ENCODE data around the gene CLPTM1L.
"Not testable (repeated sequence)": the region's sequence is repeated elsewhere in the genome, so short reads cannot be mapped to it uniquely, and the experiment has no call there.

CLPTM1L gene

DNA sequence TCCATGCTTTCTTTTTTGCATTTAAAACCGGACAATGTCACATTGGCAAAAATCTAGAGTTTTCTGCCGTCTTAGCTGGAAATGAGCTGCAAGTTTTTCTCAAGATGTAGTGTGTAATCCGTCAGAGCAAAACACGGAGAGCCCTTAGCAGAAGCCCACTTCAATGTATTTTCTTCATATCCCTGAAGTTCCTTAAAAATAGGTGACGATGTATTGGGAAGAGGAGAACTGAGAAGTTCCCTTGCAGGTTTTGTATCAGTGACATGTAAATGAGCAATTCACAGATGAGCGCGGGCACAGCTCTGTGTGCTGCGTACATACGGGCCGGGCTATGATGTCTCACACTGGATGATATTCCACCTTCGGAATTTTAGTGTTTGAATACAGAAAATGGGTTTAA lies 14.8 kb upstream of the CLPTM1L start:
- no peak for DNase-seq (ENCODE audit: low read depth)

DNA sequence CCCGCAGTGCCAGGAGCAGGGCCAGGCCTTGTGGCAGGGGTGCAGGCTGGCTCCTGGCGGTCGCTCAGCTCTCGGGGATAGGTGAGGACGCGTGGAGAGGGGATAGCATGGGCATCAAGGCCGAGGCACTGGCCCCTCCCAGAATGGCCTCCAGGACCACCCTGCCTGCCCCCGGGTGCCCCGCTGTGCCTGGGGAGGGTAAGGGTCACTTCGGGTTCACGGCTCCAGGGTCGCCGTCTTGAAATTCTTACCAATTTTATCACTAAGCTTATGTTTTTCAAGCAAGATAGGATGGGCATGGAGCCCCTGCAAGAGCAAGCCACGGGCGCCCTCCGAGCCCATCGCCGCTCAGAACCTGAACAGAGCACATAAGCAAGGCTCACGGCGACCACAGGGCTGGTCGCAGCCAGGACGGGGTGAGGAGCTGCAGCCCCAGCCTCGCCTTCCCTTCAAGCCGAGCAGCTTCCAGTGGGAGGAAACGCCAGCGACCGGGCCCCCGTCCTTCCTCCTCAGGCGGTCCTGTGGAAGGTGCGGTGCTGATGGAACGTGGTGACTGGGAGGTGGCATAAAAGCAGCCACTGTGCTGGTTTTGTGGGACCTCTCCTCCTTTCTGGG lies 14.2 kb upstream of the CLPTM1L start:
- no peak for DNase-seq (ENCODE audit: low read depth)

DNA sequence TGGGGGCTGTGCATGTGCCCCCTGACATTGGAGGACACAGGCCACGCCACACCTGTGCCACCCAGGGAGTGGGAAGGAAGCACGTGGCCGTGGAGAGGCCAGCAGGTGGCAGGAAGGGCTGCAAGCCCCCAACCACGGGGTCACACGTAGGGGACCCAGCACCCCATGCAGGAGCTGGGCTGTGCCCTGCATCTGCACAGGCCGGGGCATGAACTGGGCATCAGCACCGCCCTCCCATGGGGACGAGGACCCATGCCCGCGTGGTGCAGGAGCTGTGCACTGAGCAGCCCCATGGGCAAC lies 13.8 kb upstream of the CLPTM1L start:
- DNase-seq (ENCODE audit: low read depth): no peak

DNA sequence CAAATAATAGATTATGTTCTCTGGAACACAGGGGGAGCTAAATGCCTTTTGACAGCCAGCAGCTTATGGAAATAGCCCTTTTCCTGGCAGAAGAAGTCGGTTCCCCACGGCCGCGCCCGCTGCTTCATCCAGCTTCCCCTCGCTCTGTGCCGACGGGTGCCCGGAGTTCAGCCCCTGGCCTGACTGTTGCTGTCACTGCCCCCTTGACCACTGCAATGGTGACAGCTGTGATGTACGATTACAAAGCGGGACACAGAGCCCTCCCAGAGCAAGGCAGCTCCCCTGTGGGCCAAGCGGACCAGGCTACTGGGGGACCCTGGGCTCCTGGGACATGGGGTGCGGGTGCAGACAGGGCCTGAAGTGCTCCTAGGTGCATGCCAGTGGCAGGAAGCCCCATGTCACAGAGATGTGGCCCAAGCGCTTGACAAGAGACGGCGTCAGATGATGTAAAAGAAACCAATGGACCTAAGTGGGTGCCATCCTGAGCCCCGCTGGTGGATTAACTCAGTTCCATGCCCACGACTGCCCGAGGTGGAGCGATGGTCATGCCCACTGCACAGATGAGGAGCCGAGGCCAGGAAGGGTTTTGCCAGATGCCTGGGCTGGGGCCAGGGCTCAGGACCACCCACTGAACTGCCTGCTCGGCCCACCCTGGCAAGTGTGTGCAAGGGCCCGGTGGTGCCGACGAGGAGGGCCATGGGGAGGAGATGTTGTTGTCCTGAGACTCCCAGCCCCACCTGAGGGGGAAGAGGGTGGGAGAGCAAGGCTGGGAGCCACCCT lies 13.2 kb upstream of the CLPTM1L start:
- no peak for DNase-seq (ENCODE audit: low read depth)

DNA sequence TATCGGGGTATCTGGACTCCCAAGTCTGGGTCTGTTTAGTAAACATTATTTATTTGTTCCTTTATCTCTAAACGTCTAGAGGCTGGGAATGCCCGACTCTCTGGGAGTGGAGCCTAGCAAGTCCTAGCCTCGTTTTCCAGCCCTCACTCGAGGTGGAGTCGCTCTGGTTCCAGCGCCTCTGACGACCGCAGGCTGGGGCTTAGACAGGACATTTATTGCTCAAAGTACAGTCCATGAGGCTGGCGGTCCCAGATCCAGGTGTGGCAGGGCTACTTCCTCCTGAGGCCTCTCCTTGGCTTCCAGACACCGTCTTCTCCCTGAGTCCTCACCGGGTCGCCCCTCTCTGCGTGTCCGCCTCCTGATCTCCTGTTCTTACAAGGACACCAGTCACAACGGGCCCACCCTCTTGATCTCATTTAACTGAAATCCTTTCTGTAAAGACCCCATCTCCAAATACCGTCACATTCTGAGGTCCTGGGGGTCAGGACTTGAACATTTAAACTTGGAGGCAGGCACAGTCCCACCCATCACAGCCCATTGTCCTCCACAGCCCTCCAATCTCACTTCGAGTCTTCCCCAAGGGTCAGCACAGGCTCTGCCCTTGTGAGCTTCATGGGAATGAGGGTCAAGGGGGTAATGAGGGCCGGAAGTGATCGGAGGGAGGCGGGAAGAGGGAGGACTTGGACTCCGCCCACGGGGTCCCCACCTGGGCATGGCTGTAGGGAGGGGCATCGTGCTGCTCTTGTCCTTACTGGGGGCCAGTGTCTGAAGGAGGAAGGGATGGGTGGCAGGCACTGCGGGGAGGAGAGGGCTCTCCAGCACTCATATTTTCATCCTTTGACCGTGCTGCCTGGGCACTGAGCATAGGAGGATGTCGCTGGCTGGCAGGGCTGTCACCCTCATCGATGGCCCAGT lies 12.2 kb upstream of the CLPTM1L start:
- no peak for DNase-seq (ENCODE audit: low read depth)

DNA sequence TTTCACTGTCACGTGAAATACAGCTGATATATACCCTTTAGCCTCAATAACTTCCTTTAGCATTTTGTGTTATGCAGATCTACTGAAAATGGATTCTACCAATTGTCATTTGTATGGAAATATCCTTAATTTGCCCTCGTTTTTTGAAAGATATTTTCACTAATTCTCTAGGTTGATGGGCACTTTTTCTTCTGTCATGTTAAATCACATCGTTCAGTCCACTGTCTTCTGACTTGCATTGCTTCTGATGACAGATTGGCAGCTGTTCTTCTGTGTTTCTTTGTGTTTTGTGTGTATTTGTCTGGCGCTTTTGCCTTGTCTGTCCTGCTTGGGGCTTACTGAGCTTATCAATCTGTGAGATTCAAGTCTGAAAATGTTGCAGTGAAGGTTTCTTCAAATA lies 9.7 kb upstream of the CLPTM1L start:
- no peak for DNase-seq (ENCODE audit: low read depth)

DNA sequence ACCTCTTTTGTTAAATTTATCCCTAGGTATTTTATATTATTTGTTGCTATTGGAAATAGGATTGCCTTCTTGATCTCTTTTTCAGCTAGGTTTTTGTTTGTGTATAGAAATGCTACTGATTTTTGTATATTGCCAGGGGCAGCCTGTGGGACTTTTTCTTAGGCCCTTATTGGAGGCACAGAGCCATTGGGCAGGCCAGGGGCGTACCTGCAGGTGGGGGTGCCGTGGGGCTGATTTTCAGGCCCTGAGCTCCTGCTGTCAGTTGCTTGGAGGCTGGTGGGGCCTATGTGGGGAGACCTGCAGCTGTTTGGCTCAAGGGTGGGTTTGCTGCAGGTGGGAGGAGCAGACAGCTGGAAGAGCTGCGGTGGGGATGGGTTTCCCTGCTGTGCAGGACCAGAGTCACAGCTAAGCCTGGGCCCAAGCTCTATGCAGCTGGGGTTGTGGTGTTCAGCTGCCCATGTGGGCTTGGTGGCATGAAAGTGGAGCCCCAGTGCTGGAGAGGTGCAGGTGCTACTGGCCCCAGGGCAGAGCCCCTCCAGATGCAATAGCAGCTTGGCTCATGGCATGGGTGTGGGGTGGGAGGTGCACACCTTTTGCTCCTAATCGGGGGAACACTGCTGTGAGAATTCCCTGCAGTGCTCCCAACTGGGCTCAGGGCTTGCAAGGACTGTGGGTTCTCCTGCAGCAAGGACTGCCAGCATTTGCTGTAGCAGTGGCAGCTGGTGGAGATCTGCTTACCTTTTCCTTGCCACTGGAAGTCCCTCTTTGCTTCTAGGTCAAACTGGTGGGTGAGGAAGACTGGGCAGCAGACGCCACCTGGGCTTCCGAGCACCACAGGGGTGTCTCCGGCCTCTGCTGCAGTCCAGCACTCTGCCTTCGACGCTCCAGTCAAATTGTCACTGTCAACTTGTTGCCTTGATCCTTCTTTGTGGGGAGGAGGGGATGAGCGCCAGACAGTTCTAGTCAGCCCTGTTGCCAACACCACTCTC lies 7.6 kb upstream of the CLPTM1L start:
- DNase-seq (ENCODE audit: low read depth): no peak

DNA sequence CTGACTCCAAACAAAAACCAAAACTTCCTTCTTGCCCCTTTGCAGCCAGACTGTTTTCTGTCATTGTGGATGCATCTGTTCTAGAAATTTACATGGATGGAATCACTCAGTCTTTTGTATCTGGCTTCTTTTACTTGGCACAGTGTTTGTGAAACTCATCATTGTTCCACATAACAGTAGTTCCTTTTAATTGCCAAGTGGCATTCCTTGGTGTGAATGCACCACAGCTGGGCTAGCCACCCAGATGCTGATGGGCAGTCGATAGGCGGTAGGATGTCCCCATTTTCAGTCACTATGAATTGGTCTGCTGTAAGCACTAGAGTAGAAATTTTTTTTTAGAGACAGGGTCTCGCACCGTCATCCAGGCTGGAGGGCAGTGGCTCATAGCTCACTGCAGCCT lies 6.3 kb upstream of the CLPTM1L start:
- no peak for DNase-seq (ENCODE audit: low read depth)

DNA sequence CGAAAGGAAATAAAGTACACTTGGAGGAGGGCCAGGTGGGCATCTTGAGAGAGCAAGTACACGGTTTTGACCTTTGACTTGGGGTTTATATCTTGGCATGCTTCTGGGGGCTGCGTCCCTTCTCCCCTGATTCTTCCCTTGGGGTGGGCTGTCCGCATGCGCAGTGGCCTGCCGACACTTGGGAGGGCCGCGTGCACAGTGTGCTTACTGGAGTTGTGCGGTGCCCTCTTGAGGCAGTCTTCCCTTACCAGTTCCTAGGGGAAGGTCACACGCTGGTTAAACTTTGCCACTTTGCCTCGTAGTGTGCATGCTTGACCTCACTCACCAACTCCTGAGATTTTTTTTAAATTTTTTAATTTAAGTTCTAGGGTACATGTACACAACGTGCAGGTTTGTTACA lies 4.3 kb upstream of the CLPTM1L start:
- DNase-seq (ENCODE audit: low read depth): no peak

DNA sequence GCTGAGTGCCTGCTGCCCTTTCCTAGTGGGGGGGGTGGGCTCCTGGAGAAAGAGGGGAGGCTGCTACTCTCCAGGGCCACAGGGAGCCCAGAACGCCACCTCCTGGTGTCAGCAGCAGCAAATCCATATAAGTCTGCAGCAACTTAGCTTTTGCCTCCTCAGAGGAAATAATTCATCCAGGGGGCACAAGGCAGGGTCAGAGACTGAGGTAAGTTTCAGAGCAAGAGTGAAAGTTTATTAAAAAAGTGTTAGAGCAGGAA lies 4.0 kb upstream of the CLPTM1L start:
- no peak for DNase-seq (ENCODE audit: low read depth)

DNA sequence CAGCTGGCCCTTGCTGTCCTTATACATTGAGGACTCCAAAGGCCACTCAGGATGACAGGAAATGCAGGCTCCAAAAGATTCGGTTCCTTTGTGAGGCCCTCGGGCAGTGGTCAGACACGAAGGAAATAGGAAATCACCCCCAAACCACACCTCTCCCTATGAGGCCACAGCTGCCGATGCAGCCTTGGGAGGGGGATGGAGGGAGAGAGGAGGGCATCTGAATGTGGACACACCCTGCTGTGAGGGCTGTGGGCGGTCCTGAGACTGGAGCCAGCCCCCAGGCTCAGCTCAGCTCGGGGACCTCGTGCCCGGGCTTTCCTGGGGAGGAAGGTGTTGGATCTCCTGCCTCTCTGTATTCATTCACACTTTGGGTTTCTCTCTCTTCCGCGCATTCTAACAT lies 2.7 kb upstream of the CLPTM1L start:
- no peak for DNase-seq (ENCODE audit: low read depth)

DNA sequence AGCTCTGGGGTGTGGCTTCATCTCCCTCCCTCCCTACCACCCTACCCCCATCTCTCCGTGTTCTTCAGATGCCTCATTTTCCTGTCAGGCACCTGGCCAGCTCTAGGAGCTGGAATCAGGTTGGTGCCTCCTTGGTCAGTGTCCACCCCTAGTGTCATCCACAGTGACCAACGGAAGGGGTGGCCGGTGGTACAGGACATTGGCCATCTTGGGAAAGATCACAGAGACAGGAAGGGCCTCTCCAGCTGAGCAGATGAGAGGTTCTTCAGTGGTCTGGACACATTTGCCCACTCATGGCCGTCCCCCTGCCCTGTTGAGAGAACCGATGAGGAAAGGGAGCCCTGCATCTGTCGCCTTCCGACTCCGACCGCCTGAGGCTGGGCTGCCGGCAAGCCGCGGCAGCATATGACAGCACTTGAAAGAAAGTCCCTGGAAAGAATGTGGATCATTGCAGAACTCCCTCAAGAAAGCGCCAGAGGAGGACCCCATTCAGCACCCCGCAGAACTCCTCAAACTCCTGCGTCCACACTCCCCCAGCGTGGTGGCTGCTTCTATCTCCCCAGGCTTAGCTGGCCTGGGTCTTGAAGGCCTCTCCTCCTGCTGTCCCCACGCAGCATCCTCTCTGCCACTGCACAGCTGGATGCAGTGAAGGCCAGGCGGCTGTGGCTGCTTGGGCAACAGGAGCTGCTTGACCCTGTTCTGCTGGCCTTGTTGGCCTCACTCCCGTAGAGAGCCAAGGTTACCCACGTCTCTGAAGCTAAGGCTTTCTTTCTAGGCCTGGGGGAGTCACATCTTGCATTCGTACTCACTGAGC lies 1.9 kb upstream of the CLPTM1L start:
- no peak for DNase-seq (ENCODE audit: low read depth)

DNA sequence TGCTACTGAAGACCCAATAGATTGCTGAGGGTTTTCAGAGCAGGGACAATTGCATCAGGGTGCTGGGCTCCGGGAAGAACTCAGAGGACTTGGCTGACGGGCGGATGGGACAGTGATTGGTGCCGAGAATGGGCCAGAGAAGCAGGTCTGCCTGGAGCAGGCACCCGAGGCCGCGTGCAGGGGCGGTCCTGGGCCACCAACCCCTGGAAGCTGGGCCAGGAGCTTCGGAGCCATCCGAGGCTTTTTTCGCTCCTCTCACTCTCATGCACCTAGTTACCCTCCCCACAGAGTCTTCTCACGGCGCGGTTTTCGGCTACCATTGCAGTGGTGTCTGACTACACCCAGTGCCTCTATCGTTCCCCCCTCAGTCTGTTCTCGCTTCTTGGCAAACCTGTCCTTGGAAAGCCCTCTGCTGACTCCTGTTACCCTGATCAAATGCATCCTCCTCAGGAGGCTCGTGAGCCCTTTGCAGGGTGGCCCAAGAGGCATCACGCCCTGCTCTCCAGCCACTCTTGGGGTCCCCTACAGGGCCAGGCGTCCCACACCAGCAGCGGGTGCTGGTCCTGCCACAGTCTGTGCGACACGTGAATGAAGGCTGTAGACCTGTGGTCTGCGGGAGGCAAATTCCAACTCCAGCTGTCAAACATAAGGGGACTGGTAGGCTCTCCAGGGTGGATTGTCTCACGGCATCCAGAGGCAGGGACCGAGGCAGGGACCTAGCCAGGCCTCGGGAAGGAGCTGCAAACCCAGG lies 1.2 kb upstream of the CLPTM1L start:
- no peak for DNase-seq (ENCODE audit: low read depth)

DNA sequence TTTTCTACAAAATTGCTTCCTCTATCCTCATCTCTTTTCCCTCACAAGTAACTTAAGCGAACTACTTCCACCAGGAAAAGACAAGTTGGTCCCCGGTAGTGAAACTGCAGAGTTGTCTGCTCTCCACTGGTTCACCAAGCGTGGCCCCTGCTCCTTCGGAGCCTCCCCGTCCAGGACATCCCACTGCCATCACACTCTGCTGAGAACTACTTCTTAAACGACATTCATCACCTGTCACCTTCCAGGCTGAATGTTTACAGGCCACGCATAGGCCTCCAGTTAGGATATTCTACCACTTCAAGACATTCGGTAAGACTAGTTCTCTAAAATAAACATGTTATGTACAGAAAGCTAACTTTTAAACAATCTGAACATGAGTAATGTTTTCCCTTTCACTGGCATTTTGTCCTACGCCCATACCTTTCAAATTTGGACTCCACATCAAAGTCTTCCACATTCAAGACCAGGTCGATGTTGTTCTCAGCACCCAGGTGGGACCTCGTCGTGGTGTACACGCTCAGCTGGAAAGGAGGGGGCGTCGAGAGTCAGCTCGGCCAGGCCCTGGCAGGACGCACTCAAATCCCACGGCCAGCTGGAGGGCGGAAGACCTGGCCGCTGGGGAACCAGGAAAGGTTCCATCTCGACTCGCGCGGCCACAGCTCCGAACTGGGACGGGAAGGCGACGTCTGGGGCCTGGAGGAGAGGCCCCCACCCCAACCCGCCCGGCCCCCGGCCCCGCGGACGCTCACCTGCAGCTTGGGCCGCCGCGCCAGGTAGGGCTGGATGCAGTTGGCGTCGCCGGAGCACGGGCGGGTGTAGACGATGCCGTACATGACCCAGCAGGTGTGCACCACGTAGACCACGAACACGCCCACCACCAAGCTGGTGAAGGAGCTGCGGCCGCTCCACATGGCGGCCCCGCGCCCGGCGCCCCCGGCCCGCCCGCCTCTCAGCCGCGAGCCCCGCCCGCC lies 683 bp downstream of the CLPTM1L start:
- DNase-seq (ENCODE audit: low read depth): peak; percentile 36

DNA sequence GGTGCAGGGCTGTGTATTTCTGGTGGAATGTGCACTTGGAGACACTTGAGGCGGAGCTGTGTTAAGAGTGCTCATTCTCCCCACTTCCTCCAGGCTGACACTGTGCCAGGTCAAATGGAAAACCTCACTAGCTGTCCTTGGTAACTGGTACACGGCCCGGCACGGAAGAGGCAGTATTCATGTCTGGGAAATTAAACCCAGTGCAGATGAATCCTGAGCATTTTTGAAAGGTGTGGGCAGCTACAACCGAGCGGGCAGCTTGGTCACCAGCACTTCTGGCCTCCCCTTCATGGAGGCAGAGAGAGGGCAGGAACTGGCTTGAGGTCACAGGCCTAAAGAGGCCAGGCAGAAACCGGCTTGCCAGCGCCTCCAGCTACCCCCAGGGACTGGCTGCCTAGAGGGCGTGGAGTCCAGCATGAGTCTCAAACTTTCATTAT lies 1.6 kb downstream of the CLPTM1L start:
- peak; percentile 12 for DNase-seq (ENCODE audit: low read depth)

DNA sequence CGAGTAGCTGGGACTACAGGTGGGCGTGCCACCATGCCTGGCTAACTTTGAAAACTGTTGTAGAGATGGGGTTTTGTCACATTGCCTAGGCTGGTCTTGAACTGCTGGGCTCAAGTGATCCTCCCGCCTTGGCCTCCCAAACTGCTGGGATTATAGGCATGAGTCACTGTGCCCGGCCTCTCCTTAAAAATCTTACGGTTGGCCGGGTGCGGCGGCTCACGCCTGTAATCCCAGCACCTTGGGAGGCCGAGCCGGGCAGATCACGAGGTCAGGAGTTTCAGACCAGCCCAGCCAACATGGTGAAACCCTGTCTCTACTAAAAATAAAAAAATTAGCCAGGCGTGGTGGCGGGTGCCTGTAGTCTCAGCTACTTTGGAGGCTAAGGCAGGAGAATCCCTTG lies 2.2 kb downstream of the CLPTM1L start:
- not testable (repeated sequence) for DNase-seq (ENCODE audit: low read depth)

DNA sequence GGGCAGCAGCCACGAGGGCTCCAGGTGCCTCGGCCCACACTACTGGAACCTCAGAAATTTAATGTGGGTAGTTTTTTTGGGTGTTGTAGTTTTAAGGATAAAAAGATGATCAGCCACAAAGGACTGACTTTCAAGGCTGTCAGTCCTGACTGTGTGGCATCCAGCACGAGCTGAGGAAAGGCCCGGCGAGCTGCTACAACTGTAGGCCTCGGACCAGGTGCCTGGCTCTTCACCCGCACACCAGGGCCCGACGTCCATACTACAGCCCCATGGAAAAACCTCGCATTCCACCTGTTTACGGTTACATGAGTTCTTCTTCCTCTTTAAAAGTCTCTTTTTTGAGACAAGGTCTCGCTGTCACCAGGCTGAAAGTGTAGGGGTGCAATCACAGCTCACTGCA lies 2.6 kb downstream of the CLPTM1L start:
- no peak for DNase-seq (ENCODE audit: low read depth)

DNA sequence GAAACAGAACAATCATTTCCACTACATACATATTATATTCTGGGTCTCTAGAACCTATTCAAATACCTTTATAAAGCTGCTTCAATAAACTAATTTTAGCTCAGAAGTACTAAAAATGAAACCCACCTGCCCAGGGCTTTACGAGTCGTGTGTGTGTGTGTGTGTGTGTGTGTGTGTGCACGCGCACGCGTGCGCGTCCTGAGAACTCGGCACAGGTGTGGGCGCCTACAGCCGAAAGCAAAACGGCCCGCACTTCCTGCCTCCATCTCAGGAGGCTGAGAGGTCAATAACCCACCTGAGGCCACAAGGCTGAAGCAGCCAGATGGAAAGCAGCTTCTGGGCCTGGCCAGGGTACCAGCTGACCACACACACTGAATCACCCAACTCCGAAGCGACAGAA lies 3.0 kb downstream of the CLPTM1L start:
- no peak for DNase-seq (ENCODE audit: low read depth)

DNA sequence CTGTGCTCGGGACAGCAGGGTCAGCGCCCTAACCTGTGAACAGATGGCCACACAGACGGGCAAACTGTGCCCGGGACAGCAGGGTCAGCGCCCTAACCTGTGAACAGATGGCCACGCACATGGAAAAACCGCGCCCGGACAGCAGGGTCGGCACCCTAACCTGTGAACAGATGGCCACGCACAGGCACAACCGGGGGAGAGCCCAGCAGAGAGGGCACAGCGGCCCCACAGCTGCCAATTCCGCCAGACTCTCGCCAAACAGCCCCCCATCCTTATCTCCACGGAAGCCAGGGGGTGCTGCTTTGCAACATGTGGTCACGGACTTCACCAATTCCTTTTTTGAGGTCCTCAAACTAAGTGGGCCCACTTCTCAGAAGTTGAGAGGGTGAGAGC lies 5.1 kb downstream of the CLPTM1L start:
- DNase-seq (ENCODE audit: low read depth): not testable (repeated sequence)
